DND-41 (cell line): ENCODE data around the gene TXLNB.

Experiments
- ATAC-seq: fragments of 200-7000 bp; cut with Tn5 transposase; 3 replicates; pipeline ENCODE4 v1.9.1; 2021; ENCODE audit warnings: low read depth; ENCODE audit not compliant: insufficient read depth
- DNase-seq: peaks from one replicate; pipeline ENCODE4 v3.0.0-alpha.2; 2020
- H2AFZ ChIP-seq: 2 replicates; pipeline ENCODE4 v1.6.0; 2012; ENCODE audit warnings: low read depth, low read length
- H3K27ac ChIP-seq: 2 replicates; pipeline ENCODE4 v1.5.1; 2012; ENCODE audit warnings: low read length, inconsistent platforms
- H3K27me3 ChIP-seq: fragments of 200-600 bp; sonication (generic); 2 replicates; pipeline ENCODE4 v1.6.0; 2012; ENCODE audit warnings: low read length, mild to moderate bottlenecking, inconsistent platforms; ENCODE audit not compliant: insufficient read depth, poor library complexity
- H3K36me3 ChIP-seq: 2 replicates; pipeline ENCODE4 v1.5.1; 2012; ENCODE audit warnings: low read length, inconsistent platforms; ENCODE audit not compliant: insufficient read depth
- H3K4me1 ChIP-seq: 2 replicates; pipeline ENCODE4 v1.5.1; 2012; ENCODE audit warnings: mild to moderate bottlenecking, low read length; ENCODE audit not compliant: insufficient read depth
- H3K4me2 ChIP-seq: 2 replicates; pipeline ENCODE4 v1.6.0; 2012; ENCODE audit warnings: mild to moderate bottlenecking, moderate library complexity, low read length, inconsistent platforms; ENCODE audit not compliant: insufficient read depth
- H3K4me3 ChIP-seq, 2 experiments: fragments of 200-600 bp in 1 of 2; shearing (Covaris generic) in 1 of 2; 2 replicates each; pipeline ENCODE4 v1.5.1; 2012 to 2016; ENCODE audit warnings: inconsistent platforms in 2 of 2, low read length in 2 of 2, mild to moderate bottlenecking in 2 of 2, low read depth in 1 of 2, moderate library complexity in 1 of 2
- H3K79me2 ChIP-seq: 2 replicates; pipeline ENCODE4 v1.6.0; 2012; ENCODE audit warnings: low read length, inconsistent platforms; ENCODE audit not compliant: insufficient read depth
- H3K9ac ChIP-seq: 2 replicates; pipeline ENCODE4 v1.6.0; 2012; ENCODE audit warnings: low read depth, mild to moderate bottlenecking, inconsistent platforms, low read length, moderate library complexity
- H3K9me3 ChIP-seq: 2 replicates; pipeline ENCODE4 v1.5.1; 2012; ENCODE audit warnings: low read length, moderate library complexity, mild to moderate bottlenecking, inconsistent platforms; ENCODE audit not compliant: insufficient read depth, severe bottlenecking
- H4K20me1 ChIP-seq: 2 replicates; pipeline ENCODE4 v1.6.0; 2012; ENCODE audit warnings: low read length; ENCODE audit not compliant: insufficient read depth
- EZH2 ChIP-seq: IDR thresholded peaks from 3 replicates; pipeline ENCODE4 v1.6.1; 2012; ENCODE audit warnings: borderline replicate concordance, low read depth, mild to moderate bottlenecking, moderate library complexity, low read length, inconsistent platforms; ENCODE audit not compliant: severe bottlenecking
- TF ChIP-seq, protein P1 (sequence below): IDR thresholded peaks from 2 replicates; pipeline ENCODE4 v1.5.1; 2012; ENCODE audit warnings: borderline replicate concordance, low read length, moderate library complexity, mild to moderate bottlenecking; ENCODE audit not compliant: poor library complexity, severe bottlenecking; ENCODE audit errors: extremely low read depth

TXLNB gene

DNA sequence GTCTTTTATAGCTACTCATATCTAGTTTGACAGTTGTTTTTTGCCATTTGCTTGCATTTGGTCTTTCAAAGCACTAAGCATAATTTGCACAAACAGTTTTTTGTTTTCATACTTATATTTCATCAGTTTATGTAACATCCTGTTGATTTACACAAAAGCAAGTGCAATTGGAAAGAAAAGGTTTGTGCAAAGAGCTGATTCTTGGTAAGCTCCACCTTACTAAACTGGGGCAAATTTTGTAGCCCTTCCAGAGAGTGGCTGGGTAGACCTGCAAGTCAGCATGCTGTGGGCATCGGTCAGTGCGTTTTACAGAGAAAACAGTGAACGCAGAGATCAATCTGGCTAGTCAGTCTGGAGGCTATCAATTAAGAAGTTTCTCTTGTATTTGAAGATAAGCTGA lies 34.5 kb downstream of the TXLNB start:
- Histone ChIP-seq H3K27ac (no peak overlapping the region), H2AFZ (no peak overlapping the region), H3K4me1 (peaks cover 4% of the 10 kb centered on the region), H3K4me3 (no peak overlapping the region), H3K79me2 (no peaks in the 10 kb centered on the region), H3K9ac (no peak overlapping the region), H4K20me1 (no peaks in the 10 kb centered on the region), H3K4me2 (no peak overlapping the region), H3K36me3 (no peaks in the 10 kb centered on the region), H3K27me3 (no peaks in the 10 kb centered on the region), H3K9me3 (no peaks in the 10 kb centered on the region)
- no peak for TF ChIP-seq EZH2
- TF ChIP-seq, protein P1, sequence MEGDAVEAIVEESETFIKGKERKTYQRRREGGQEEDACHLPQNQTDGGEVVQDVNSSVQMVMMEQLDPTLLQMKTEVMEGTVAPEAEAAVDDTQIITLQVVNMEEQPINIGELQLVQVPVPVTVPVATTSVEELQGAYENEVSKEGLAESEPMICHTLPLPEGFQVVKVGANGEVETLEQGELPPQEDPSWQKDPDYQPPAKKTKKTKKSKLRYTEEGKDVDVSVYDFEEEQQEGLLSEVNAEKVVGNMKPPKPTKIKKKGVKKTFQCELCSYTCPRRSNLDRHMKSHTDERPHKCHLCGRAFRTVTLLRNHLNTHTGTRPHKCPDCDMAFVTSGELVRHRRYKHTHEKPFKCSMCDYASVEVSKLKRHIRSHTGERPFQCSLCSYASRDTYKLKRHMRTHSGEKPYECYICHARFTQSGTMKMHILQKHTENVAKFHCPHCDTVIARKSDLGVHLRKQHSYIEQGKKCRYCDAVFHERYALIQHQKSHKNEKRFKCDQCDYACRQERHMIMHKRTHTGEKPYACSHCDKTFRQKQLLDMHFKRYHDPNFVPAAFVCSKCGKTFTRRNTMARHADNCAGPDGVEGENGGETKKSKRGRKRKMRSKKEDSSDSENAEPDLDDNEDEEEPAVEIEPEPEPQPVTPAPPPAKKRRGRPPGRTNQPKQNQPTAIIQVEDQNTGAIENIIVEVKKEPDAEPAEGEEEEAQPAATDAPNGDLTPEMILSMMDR: no peak
- no peak for DNase-seq
- no peak for ATAC-seq

DNA sequence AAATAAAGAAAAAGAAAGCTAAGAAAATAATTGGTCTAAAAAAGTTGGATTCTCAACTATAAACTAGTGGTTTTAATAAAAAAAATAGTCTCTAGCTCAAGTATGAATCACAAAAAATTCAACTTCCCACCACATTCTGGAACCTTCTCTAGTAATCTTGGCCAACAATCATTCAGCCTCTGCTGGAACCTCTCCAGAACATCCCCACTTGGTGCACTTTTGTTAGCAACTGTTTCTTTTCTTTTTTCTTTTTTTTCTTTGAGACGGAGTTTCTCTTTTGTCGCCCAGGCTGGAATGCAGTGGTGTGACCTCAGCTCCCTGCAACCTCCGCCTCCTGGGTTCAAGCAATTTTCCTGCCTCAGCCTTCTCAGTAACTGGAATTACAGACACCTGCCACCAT lies 35.7 kb downstream of the TXLNB start:
- no peak overlapping the region for H3K9ac ChIP-seq
- no peaks in the 10 kb centered on the region for H3K27me3 ChIP-seq
- H2AFZ ChIP-seq: no peak overlapping the region
- H3K4me1 ChIP-seq: no peaks in the 10 kb centered on the region
- no peaks in the 10 kb centered on the region for H3K79me2 ChIP-seq
- TF ChIP-seq EZH2: no peak
- TF ChIP-seq, protein P1: no peak
- no peak overlapping the region for H3K4me2 ChIP-seq
- ATAC-seq (no peak), DNase-seq (no peak)
- no peaks in the 10 kb centered on the region for H3K36me3 ChIP-seq
- no peaks in the 10 kb centered on the region for H3K9me3 ChIP-seq
- H3K4me3 ChIP-seq: no peak overlapping the region
- no peak overlapping the region for H3K27ac ChIP-seq
- no peaks in the 10 kb centered on the region for H4K20me1 ChIP-seq

DNA sequence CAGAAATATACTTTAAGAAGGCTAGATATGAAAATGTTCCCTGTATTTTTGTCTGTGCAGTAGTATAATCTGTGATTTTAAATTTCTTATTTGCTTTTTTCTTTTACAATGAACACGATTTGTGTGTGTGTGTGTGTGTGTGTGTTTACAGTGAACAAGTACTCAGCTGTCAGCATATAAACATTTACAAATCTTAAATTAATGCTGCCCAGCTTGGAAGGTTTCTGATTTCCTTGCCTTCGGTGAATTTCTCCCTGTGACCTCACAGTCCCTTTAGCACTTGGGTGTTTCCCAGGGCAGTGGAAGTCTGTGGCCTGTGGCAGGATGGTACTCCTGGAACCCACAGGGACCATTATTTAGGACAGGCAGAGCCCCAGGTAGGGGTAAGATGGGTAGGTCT lies 37.6 kb downstream of the TXLNB start:
- Histone ChIP-seq H3K4me3 (no peak overlapping the region), H3K9me3 (no peaks in the 10 kb centered on the region), H4K20me1 (no peaks in the 10 kb centered on the region), H3K27me3 (no peaks in the 10 kb centered on the region), H3K79me2 (no peaks in the 10 kb centered on the region), H2AFZ (no peak overlapping the region), H3K4me1 (no peaks in the 10 kb centered on the region), H3K4me2 (no peak overlapping the region), H3K9ac (no peak overlapping the region), H3K36me3 (no peaks in the 10 kb centered on the region), H3K27ac (no peak overlapping the region)
- no peak for DNase-seq
- no peak for ATAC-seq
- TF ChIP-seq EZH2: no peak
- TF ChIP-seq, protein P1: no peak

DNA sequence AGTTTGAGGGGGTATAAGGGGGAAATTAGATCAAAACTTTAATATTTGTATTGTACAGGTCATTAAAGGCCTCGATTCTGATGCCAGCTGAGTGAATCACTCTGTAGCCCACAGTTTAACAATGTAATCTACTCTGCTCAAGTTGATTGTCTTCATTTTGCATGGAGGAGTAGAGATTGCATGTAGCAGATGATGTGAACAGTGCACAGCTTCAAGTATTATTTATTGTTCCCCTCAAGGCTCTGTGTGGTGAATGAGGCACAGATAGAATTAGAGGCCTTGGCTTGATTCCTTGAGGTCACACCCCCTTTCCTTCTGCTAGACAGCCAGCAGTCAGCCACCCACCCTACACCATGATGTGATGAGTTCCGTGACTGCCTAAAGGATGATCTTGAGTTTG lies 38.1 kb downstream of the TXLNB start:
- ATAC-seq: no peak

More for the DNA sequence above, 38.1 kb downstream of the TXLNB start:
- Histone ChIP-seq H3K4me1 (no peaks in the 10 kb centered on the region), H3K79me2 (no peaks in the 10 kb centered on the region), H3K4me3 (no peak overlapping the region), H3K9me3 (no peaks in the 10 kb centered on the region), H3K4me2 (no peak overlapping the region), H4K20me1 (no peaks in the 10 kb centered on the region), H3K36me3 (no peaks in the 10 kb centered on the region), H3K9ac (no peak overlapping the region), H2AFZ (no peak overlapping the region), H3K27ac (no peak overlapping the region), H3K27me3 (no peaks in the 10 kb centered on the region)
- no peak for DNase-seq
- TF ChIP-seq, protein P1: no peak
- TF ChIP-seq EZH2: no peak
